Lower lobe of right lung (tissue), 2 donors: ENCODE data around the gene DNM2. TPM values are rescaled to one million over a fixed set of nuclear protein-coding genes. Genes with fewer than 3 reads are reported as not detected.
"Not testable (repeated sequence)": the region's sequence is repeated elsewhere in the genome, so short reads cannot be mapped to it uniquely, and the experiment has no call there.

Experiments used
- ATAC-seq, 2 donors: fragments of 200-7000 bp; cut with Tn5 transposase; one replicate each; pipeline ENCODE4 v1.9.1; 2020 to 2022; ENCODE audit warnings: mild to moderate bottlenecking in 2 of 2, moderate library complexity in 2 of 2
- DNase-seq: peaks from one replicate; pipeline ENCODE4 v3.0.0-alpha.2; 2020
- H3K27ac ChIP-seq: fragments of 200-600 bp; one replicate; pipeline ENCODE4 v1.8.0; 2022
- H3K27me3 ChIP-seq: fragments of 200-600 bp; one replicate; pipeline ENCODE4 v1.8.0; 2022; ENCODE audit warnings: low read depth
- H3K36me3 ChIP-seq: fragments of 200-600 bp; one replicate; pipeline ENCODE4 v1.8.0; 2022; ENCODE audit warnings: mild to moderate bottlenecking
- H3K4me1 ChIP-seq: fragments of 200-600 bp; one replicate; pipeline ENCODE4 v1.8.0; 2022
- H3K4me3 ChIP-seq: fragments of 200-600 bp; one replicate; pipeline ENCODE4 v1.8.0; 2022; ENCODE audit warnings: mild to moderate bottlenecking
- H3K9me3 ChIP-seq: fragments of 200-600 bp; one replicate; pipeline ENCODE4 v1.8.0; 2022
- intact Hi-C: fragments of 100-400 bp; cut with DNase I; formaldehyde crosslinking; loops from one replicate; pipeline ENCODE4 v1.11.0; 2022
- long read RNA-seq: library from polyadenylated mRNA; unstranded; transcript quantifications from one replicate; pipeline ENCODE4 v2.0.0, GENCODE V29; 2021
- total RNA-seq: library from RNA; stranded (reverse); fragmentation: NEBNext Ultra II Directional; extraction: Animal tissue kit (Norgen Biotek cat#: 25700); gene quantifications from one replicate; pipeline ENCODE4 v1.2.1, GENCODE V29; 2021
- TF ChIP-seq, protein P1 (sequence below): fragments of 200-600 bp; IDR thresholded peaks from one replicate; pipeline ENCODE4 v1.8.0; 2022; ENCODE audit warnings: antibody characterized with exemption, mild to moderate bottlenecking
- donor health status: DM: no; HTN: yes; CAD: no; lungs with severe emphysema.

The DNM2 gene
- total RNA-seq, result 282 TPM
- long read RNA-seq, full-length matches to known transcripts, result 34 of 237 reads
- long read RNA-seq, partial matches to known transcripts, result 120 of 237 reads
- long read RNA-seq, other reads (novel, unspliced or antisense), result 83 of 237 reads

- peak; percentile 96 for ATAC-seq
- intact Hi-C loops, result no loop called here
Observed at GRCh38 chr19:10717356-10718204, at the start of gene DNM2. Gene DNM2, plus strand, starts transcription at chr19:10718079. Its CDS starts 164 bp downstream, at chr19:10718243.

GRCh38 chr19:10669246-10669645 lies 48.6 kb upstream of the DNM2 start:
- H3K27me3 ChIP-seq, result no peaks in the 10 kb centered on the region
- H3K9me3 ChIP-seq, result no peaks in the 10 kb centered on the region
- intact Hi-C loops, result no loop called here
- TF ChIP-seq, protein P1, sequence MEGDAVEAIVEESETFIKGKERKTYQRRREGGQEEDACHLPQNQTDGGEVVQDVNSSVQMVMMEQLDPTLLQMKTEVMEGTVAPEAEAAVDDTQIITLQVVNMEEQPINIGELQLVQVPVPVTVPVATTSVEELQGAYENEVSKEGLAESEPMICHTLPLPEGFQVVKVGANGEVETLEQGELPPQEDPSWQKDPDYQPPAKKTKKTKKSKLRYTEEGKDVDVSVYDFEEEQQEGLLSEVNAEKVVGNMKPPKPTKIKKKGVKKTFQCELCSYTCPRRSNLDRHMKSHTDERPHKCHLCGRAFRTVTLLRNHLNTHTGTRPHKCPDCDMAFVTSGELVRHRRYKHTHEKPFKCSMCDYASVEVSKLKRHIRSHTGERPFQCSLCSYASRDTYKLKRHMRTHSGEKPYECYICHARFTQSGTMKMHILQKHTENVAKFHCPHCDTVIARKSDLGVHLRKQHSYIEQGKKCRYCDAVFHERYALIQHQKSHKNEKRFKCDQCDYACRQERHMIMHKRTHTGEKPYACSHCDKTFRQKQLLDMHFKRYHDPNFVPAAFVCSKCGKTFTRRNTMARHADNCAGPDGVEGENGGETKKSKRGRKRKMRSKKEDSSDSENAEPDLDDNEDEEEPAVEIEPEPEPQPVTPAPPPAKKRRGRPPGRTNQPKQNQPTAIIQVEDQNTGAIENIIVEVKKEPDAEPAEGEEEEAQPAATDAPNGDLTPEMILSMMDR, result no peak
- no peak overlapping the region for H3K4me3 ChIP-seq
- no peak overlapping the region for H3K27ac ChIP-seq
- DNase-seq, result no peak
- H3K4me1 ChIP-seq, result peaks cover 20% of the 10 kb centered on the region
- H3K36me3 ChIP-seq, result peaks cover 53% of the 10 kb centered on the region
- no peak for ATAC-seq

More at GRCh38 chr19:10717356-10718204, at the start of gene DNM2:
- Histone ChIP-seq H3K27me3 (no peaks in the 10 kb centered on the region), H3K9me3 (no peaks in the 10 kb centered on the region), H3K36me3 (peaks cover 22% of the 10 kb centered on the region), H3K4me1 (peaks cover 44% of the 10 kb centered on the region), H3K27ac (peak within 1 kb of the TSS; percentile 99), H3K4me3 (peak within 1 kb of the TSS; percentile 99)
- TF ChIP-seq, protein P1, result peak; percentile 79
- DNase-seq, result peak; percentile 97

- Histone ChIP-seq H3K27me3 (no peaks in the 10 kb centered on the region), H3K36me3 (peaks cover 61% of the 10 kb centered on the region), H3K4me3 (no peak overlapping the region), H3K9me3 (no peaks in the 10 kb centered on the region), H3K27ac (no peak overlapping the region), H3K4me1 (peaks cover 20% of the 10 kb centered on the region)
- ATAC-seq (no peak), DNase-seq (no peak)
- intact Hi-C loops, result no loop called here
- TF ChIP-seq, protein P1, result no peak
Observed at GRCh38 chr19:10670182-10670581, 47.7 kb upstream of the DNM2 start.

- intact Hi-C loops, result no loop called here
- TF ChIP-seq, protein P1, result no peak
- Histone ChIP-seq H3K27me3 (no peaks in the 10 kb centered on the region), H3K27ac (no peak overlapping the region), H3K36me3 (peaks cover 69% of the 10 kb centered on the region), H3K4me1 (peaks cover 14% of the 10 kb centered on the region), H3K9me3 (no peaks in the 10 kb centered on the region), H3K4me3 (no peak overlapping the region)
- ATAC-seq (no peak), DNase-seq (no peak)
Observed at GRCh38 chr19:10670876-10671804, 46.7 kb upstream of the DNM2 start.

- not testable (repeated sequence) for H3K27me3 ChIP-seq, H3K27ac ChIP-seq, ATAC-seq
Observed at GRCh38 chr19:10671922-10672321, 46.0 kb upstream of the DNM2 start.

GRCh38 chr19:10675214-10675613 lies 42.7 kb upstream of the DNM2 start:
- not testable (repeated sequence) for ATAC-seq
- H3K36me3 ChIP-seq, result peaks cover 91% of the 10 kb centered on the region

More at GRCh38 chr19:10671922-10672321, 46.0 kb upstream of the DNM2 start:
- intact Hi-C loops, H3K4me3 ChIP-seq, DNase-seq, H3K9me3 ChIP-seq: not testable (repeated sequence)
- Histone ChIP-seq H3K36me3 (peaks cover 67% of the 10 kb centered on the region), H3K4me1 (peaks cover 11% of the 10 kb centered on the region)

More at GRCh38 chr19:10675214-10675613, 42.7 kb upstream of the DNM2 start:
- intact Hi-C loops, H3K27ac ChIP-seq, H3K9me3 ChIP-seq, H3K27me3 ChIP-seq, H3K4me3 ChIP-seq, DNase-seq: not testable (repeated sequence)
- peaks cover 11% of the 10 kb centered on the region for H3K4me1 ChIP-seq
